H1 (cell line): ENCODE measurements around the gene GPM6B. TPM values are rescaled to one million over a fixed set of nuclear protein-coding genes. Genes with fewer than 3 reads are reported as not detected.

Source experiments
- CTCF ChIA-PET: fragments of 300-600 bp; sonication (Branson Sonifier 250); formaldehyde crosslinking; loops from one replicate; lab custom pipeline; 2021; ENCODE audit not compliant: partially characterized antibody; lab: Charles Lee
- POLR2A ChIA-PET: fragments of 300-600 bp; sonication (Branson Sonifier 250); formaldehyde crosslinking; loops from one replicate; lab custom pipeline; 2021; ENCODE audit warnings: inconsistent platforms; ENCODE audit not compliant: partially characterized antibody; lab: Charles Lee
- DNase-seq, 2 experiments: peaks; one replicate each; pipeline versions ENCODE4 v3.0.0 to v3.0.0-alpha.2; 2010 to 2022; ENCODE audit warnings: low spot score in 2 of 2, low read depth in 1 of 2, mixed read lengths in 1 of 2
- FAIRE-seq: peaks from 2 replicates; lab custom pipeline; 2011; peaks lifted over from hg19 to GRCh38; lab: Jason Lieb, UNC
- H2AFZ ChIP-seq: 2 replicates; pipeline ENCODE4 v1.8.1; 2012; ENCODE audit warnings: low read length, inconsistent platforms
- H2AK5ac ChIP-seq: 2 replicates; pipeline ENCODE4 v1.6.1; 2013; ENCODE audit warnings: low read depth, low read length
- H2BK120ac ChIP-seq: replicated peaks from 2 replicates; pipeline ENCODE3; 2013; ENCODE audit warnings: low read depth, low read length, inconsistent platforms
- H2BK12ac ChIP-seq: 2 replicates; pipeline ENCODE4 v1.6.1; 2013; ENCODE audit warnings: low read depth, low read length
- H2BK15ac ChIP-seq: 2 replicates; pipeline ENCODE4 v1.6.1; 2013; ENCODE audit warnings: low read length
- H2BK20ac ChIP-seq: 2 replicates; pipeline ENCODE4 v1.6.1; 2013; ENCODE audit warnings: low read length
- H2BK5ac ChIP-seq: 2 replicates; pipeline ENCODE4 v1.6.1; 2013; ENCODE audit warnings: low read depth, low read length
- H3K14ac ChIP-seq: 2 replicates; pipeline ENCODE4 v1.6.1; 2013; ENCODE audit warnings: inconsistent platforms; ENCODE audit not compliant: insufficient read length
- H3K18ac ChIP-seq: 2 replicates; pipeline ENCODE4 v1.6.1; 2013; ENCODE audit warnings: low read length; ENCODE audit errors: extremely low read depth
- H3K23ac ChIP-seq: 2 replicates; pipeline ENCODE4 v1.6.1; 2013; ENCODE audit warnings: inconsistent platforms; ENCODE audit not compliant: insufficient read length
- H3K23me2 ChIP-seq: 2 replicates; pipeline ENCODE4 v1.6.1; 2013; ENCODE audit warnings: low read depth, low read length
- H3K27ac ChIP-seq: 2 replicates; pipeline ENCODE4 v1.6.1; 2011; ENCODE audit warnings: low read depth, low read length, inconsistent platforms
- H3K27me3 ChIP-seq, 4 experiments: replicated peaks in 1 of 4; 1 replicate in 1 of 4; 2 replicates in 3 of 4; pipeline versions ENCODE4 v1.6.1 to v1.8.1; 2011 to 2013; ENCODE audit warnings: low read length in 3 of 4, mild to moderate bottlenecking in 3 of 4, inconsistent platforms in 2 of 4, mixed read lengths in 2 of 4, moderate library complexity in 1 of 4; ENCODE audit not compliant: control insufficient read depth in 3 of 4, insufficient read depth in 3 of 4; ENCODE audit errors: extremely low read depth in 1 of 4
- H3K36me3 ChIP-seq, 4 experiments: 2 replicates each; pipeline versions ENCODE4 v1.6.1 to v1.8.1; 2011 to 2013; ENCODE audit warnings: mild to moderate bottlenecking in 4 of 4, low read length in 3 of 4, moderate library complexity in 2 of 4, control low read depth in 1 of 4, inconsistent platforms in 1 of 4; ENCODE audit not compliant: insufficient read depth in 4 of 4, control insufficient read depth in 2 of 4
- H3K4ac ChIP-seq: replicated peaks from 2 replicates; pipeline ENCODE3; 2013; ENCODE audit warnings: low read length, low read depth, mixed read lengths, inconsistent platforms; ENCODE audit not compliant: insufficient read length
- H3K4me1 ChIP-seq, 4 experiments: replicated peaks in 1 of 4; 1 replicate in 1 of 4; 2 replicates in 3 of 4; pipeline versions ENCODE4 v1.6.1 to v1.8.1; 2011 to 2013; ENCODE audit warnings: low read length in 3 of 4, inconsistent platforms in 2 of 4, mixed read lengths in 1 of 4; ENCODE audit not compliant: insufficient read depth in 4 of 4, control insufficient read depth in 3 of 4
- H3K4me2 ChIP-seq, 2 experiments: 2 replicates each; pipeline versions ENCODE4 v1.6.1 to v1.8.1; 2011 to 2013; ENCODE audit warnings: low read depth in 2 of 2, low read length in 2 of 2, control low read depth in 1 of 2, inconsistent platforms in 1 of 2, mild to moderate bottlenecking in 1 of 2; ENCODE audit not compliant: insufficient read depth in 1 of 2
- H3K4me3 ChIP-seq, 4 experiments: fragments of 200-600, 300-600 bp in 1 of 4; sonication (generic), shearing (Covaris generic), sonication (Bioruptor Twin) in 1 of 4; 2 replicates each; pipeline versions ENCODE4 v1.5.1 to v1.8.1; 2011 to 2016; ENCODE audit warnings: low read length in 4 of 4, low read depth in 3 of 4, control low read depth in 2 of 4, inconsistent platforms in 2 of 4, mild to moderate bottlenecking in 2 of 4, mixed read lengths in 1 of 4, moderate library complexity in 1 of 4; ENCODE audit not compliant: insufficient read depth in 2 of 4; ENCODE audit errors: extremely low read depth in 1 of 4
- H3K56ac ChIP-seq: replicated peaks from 2 replicates; pipeline ENCODE3; 2013; ENCODE audit warnings: low read depth, mild to moderate bottlenecking, mixed read lengths, low read length, inconsistent platforms; ENCODE audit not compliant: insufficient read length
- H3K79me1 ChIP-seq: 2 replicates; pipeline ENCODE4 v1.6.1; 2013; ENCODE audit warnings: low read depth, low read length, control low read depth
- H3K79me2 ChIP-seq, 2 experiments: 2 replicates each; pipeline versions ENCODE4 v1.6.1 to v1.8.1; 2012 to 2013; ENCODE audit warnings: low read length in 2 of 2, mild to moderate bottlenecking in 2 of 2, inconsistent platforms in 1 of 2; ENCODE audit not compliant: insufficient read depth in 2 of 2, control insufficient read depth in 1 of 2
- H3K9ac ChIP-seq, 4 experiments: replicated peaks in 1 of 4; 1 replicate in 1 of 4; 2 replicates in 3 of 4; pipeline versions ENCODE4 v1.6.1 to v1.8.1; 2011 to 2013; ENCODE audit warnings: low read depth in 3 of 4, low read length in 3 of 4, control low read depth in 2 of 4, mild to moderate bottlenecking in 2 of 4, moderate library complexity in 2 of 4, inconsistent platforms in 1 of 4; ENCODE audit errors: extremely low read depth in 1 of 4
- H3K9me3 ChIP-seq, 2 experiments: 2 replicates each; pipeline versions ENCODE4 v1.6.1 to v1.8.1; 2012 to 2013; ENCODE audit warnings: mild to moderate bottlenecking in 2 of 2, moderate library complexity in 2 of 2, control low read depth in 1 of 2, inconsistent platforms in 1 of 2, low read depth in 1 of 2, low read length in 1 of 2, mixed read lengths in 1 of 2; ENCODE audit not compliant: insufficient read depth in 2 of 2
- H4K20me1 ChIP-seq, 2 experiments: replicated peaks in 1 of 2; 2 replicates each; pipeline versions ENCODE3 to v1.8.1; 2011 to 2013; ENCODE audit warnings: inconsistent platforms in 2 of 2, low read length in 2 of 2, mild to moderate bottlenecking in 1 of 2; ENCODE audit not compliant: insufficient read depth in 2 of 2, control insufficient read depth in 1 of 2
- H4K5ac ChIP-seq: 2 replicates; pipeline ENCODE4 v1.6.1; 2013; ENCODE audit warnings: low read length, low read depth, mixed read lengths, inconsistent platforms; ENCODE audit not compliant: insufficient read length
- H4K8ac ChIP-seq: 2 replicates; pipeline ENCODE4 v1.8.0; 2013; ENCODE audit warnings: mild to moderate bottlenecking, moderate library complexity, low read length, inconsistent platforms; ENCODE audit not compliant: insufficient read depth; ENCODE audit errors: extremely low read depth
- H4K91ac ChIP-seq: replicated peaks from 2 replicates; pipeline ENCODE3; 2013; ENCODE audit warnings: low read length, mixed read lengths, inconsistent platforms; ENCODE audit not compliant: insufficient read length
- ATF3 ChIP-seq: IDR thresholded peaks from 2 replicates; pipeline ENCODE4 v1.6.1; 2011; ENCODE audit warnings: low read depth, mild to moderate bottlenecking, low read length; ENCODE audit not compliant: insufficient read depth
- POLR2AphosphoS5 ChIP-seq: IDR thresholded peaks from 2 replicates; pipeline ENCODE4 v1.6.1; 2011; ENCODE audit warnings: low read depth, low read length
- RFX5 ChIP-seq: IDR thresholded peaks from 2 replicates; pipeline ENCODE4 v1.6.1; 2011; ENCODE audit warnings: low read depth, low read length, improper control_type of control experiment, borderline replicate concordance
- RXRA ChIP-seq: IDR thresholded peaks from 2 replicates; pipeline ENCODE4 v1.6.1; 2011; ENCODE audit warnings: low read depth, mild to moderate bottlenecking, low read length, moderate library complexity; ENCODE audit not compliant: insufficient read depth
- SAP30 ChIP-seq: fragments of 300-600 bp; sonication (generic); IDR thresholded peaks from 2 replicates; pipeline ENCODE4 v1.7.1; 2012; ENCODE audit warnings: low read length, moderate library complexity, mild to moderate bottlenecking, inconsistent platforms; ENCODE audit not compliant: insufficient read depth, insufficient replicate concordance
- SP1 ChIP-seq: IDR thresholded peaks from 2 replicates; pipeline ENCODE4 v1.6.1; 2011; ENCODE audit warnings: low read depth, low read length
- WGBS, 2 experiments: shearing (Covaris generic) in 1 of 2; methylation state at CpG; one replicate each; pipeline versions ENCODE4 v1.1.6 to v1.1.7; 2013 to 2015; ENCODE audit warnings: low lambda C conversion rate in 2 of 2, mixed read lengths in 2 of 2, inconsistent platforms in 1 of 2, low coverage in 1 of 2, missing lambda C conversion rate in 1 of 2; ENCODE audit not compliant: insufficient replicate concordance in 2 of 2, insufficient coverage in 1 of 2, insufficient read length in 1 of 2; ENCODE audit errors: extremely low coverage in 1 of 2, missing lambda C conversion rate in 1 of 2; 5-methylcytosine and 5-hydroxymethylcytosine counted together
- polyA plus RNA-seq, 7 experiments: library from polyadenylated mRNA; depleted of rRNA in 3 of 7; stranded (reverse) in 5 of 7; unstranded in 2 of 7; fragments of >200 nt in 5 of 7; fragments of 200-250 nt in 2 of 7; gene quantifications; 1 replicate in 5 of 7; 2 replicates in 1 of 7; 4 replicates in 1 of 7; pipeline versions ENCODE4 v1.2.1 to v1.2.3, GENCODE V29; 2011 to 2013; ENCODE audit warnings: missing spikeins in 2 of 7, mixed read lengths in 2 of 7
- total RNA-seq: library from RNA; stranded (reverse); fragmentation: NEBNext Ultra II Directional; extraction: Animal tissue kit (Norgen Biotek cat#: 25700); gene quantifications from 2 replicates; pipeline ENCODE4 v1.2.1, GENCODE V29; 2021

Gene GPM6B
- total and polyA plus RNA-seq, 2 of the 8 experiments (the other 6 are each of a cell fraction or from before 2014, with no cell fraction given), result 132 to 175 TPM

GRCh38 chrX:13793897-13794296 is 23.0 kb downstream of the GPM6B start:
- H2BK5ac ChIP-seq, result no peak overlapping the region
- H3K23ac ChIP-seq, result no peak overlapping the region
- H4K91ac ChIP-seq, result no peak overlapping the region
- H3K23me2 ChIP-seq, result no peaks in the 10 kb centered on the region
- H3K79me2 ChIP-seq, result peaks cover 0 to 26% of the 10 kb centered on the region in 2 experiments; a peak in 2 of 4 replicates
- H3K4me3 ChIP-seq, result no peak overlapping the region
- H3K79me1 ChIP-seq, result no peaks in the 10 kb centered on the region
- ChIA-PET CTCF (interaction anchor here (0.8 kb wide), 1 partner anchor 29 kb away, joined by 3 read pairs; no protein-coding TSS in a partner anchor), POLR2A (interaction anchor here (0.9 kb wide), 1 partner anchor 13 kb away, joined by 3 read pairs; no protein-coding TSS in a partner anchor)
- no peak overlapping the region for H3K18ac ChIP-seq
- H3K4me2 ChIP-seq, result no peak overlapping the region
- H3K27ac ChIP-seq, result no peak overlapping the region
- H3K56ac ChIP-seq, result no peak overlapping the region
- no peaks in the 10 kb centered on the region for H3K27me3 ChIP-seq
- H4K20me1 ChIP-seq, result peaks cover 0 to 2% of the 10 kb centered on the region in 2 experiments
- no peaks in the 10 kb centered on the region for H3K36me3 ChIP-seq
- H2BK15ac ChIP-seq, result no peak overlapping the region
- no peak overlapping the region for H2BK120ac ChIP-seq
- FAIRE-seq, result peak; percentile 57
- no peak for DNase-seq
- H3K4ac ChIP-seq, result no peak overlapping the region
- WGBS, 2 experiments, result 85% methylated on average over 2 of the region's 2 CpGs; no CpG with 5 or more reads in 1 of the 2 experiments
- no peak overlapping the region for H3K14ac ChIP-seq
- H4K8ac ChIP-seq, result no peak overlapping the region
- no peak overlapping the region for H4K5ac ChIP-seq
- H2AFZ ChIP-seq, result no peak overlapping the region
- H2BK12ac ChIP-seq, result no peak overlapping the region
- H3K4me1 ChIP-seq, result peaks cover 0 to 7% (median 0%) of the 10 kb centered on the region in 4 experiments; a peak in 2 of 7 replicates
- no peak overlapping the region for H2AK5ac ChIP-seq
- H3K9me3 ChIP-seq, result no peaks in the 10 kb centered on the region
- no peak overlapping the region for H3K9ac ChIP-seq
- no peak overlapping the region for H2BK20ac ChIP-seq
- no peak for TF ChIP-seq SP1
- no peak for TF ChIP-seq RXRA
- TF ChIP-seq ATF3, result no peak
- no peak for TF ChIP-seq RFX5
- TF ChIP-seq POLR2AphosphoS5, result no peak
- TF ChIP-seq SAP30, result no peak
